Measurements from ENCODE around the gene C1QTNF6. TPM values are rescaled to one million over a fixed set of nuclear protein-coding genes. Genes with fewer than 3 reads are reported as not detected.

The C1QTNF6 gene
- polyA plus RNA-seq, 3 donors: 25.3 to 29.0 (median 26.2) TPM

DNA sequence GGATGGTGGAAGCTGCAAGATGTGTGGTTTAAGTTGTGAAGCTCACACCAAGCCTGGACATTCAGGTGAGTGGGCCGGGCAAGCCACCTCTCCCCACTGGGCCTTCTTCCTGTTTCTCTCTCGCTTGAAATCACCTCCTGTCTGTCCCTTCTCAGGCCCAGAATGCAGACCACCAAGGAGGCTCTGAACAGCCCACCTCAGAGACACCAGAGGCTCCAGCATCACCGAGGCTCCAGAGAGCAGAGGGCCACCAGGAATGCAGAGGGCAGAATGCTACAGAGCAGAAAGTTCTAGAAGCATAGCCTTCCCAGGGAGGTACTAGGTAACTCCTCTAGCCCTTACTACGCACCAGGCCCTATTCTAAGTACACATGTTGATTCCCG is 23.6 kb downstream of the C1QTNF6 start:
- DNase-seq (ENCODE audit: low read depth in 3 of 3, low spot score in 2 of 3): no peak

DNA sequence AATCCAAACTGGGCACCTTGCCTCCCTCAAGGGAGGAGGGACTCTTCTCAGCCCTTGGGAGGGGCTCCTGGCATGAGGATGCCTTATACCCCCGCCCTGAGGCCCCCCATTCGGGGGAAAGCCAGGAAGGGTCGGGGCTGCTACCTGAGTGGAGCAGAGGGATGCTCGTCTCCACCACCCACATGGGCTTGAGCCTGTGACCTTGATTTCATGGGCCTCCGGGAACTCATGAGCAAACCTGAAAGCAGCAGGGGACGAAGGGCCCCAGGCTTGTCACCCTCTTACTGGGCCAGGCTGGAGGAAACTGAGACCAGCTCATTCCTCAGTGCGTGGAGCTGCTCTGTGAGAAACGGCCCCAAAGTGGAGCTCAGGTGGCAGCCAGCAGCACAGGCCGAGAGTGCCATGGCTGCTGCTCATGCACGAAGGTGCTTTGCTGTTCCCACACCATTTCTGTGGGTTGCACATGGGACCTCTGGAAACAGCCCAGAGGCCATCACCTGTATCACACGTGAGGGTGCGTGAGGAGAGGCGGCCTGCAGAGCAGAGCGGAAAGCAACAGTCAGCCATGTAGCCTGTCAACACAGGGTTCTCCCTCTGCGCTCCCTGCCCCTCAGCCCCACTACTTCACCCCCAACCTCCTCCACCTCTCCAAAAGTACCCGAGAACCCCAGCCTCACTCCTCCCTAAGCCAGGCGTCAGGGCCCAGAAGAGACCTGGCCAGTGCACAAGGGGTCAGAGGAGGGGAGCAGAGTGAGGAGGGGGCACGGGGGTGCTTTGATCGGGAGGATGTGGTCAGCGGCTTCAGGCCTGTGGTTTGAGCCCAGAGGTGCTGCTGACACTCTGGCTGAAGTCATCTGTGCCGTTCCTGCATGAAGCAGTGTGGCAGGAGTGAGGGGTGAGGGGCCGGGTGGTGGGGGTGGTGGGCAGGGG is 24.2 kb downstream of the C1QTNF6 start:
- DNase-seq (ENCODE audit: low read depth in 3 of 3, low spot score in 2 of 3): no peak

DNA sequence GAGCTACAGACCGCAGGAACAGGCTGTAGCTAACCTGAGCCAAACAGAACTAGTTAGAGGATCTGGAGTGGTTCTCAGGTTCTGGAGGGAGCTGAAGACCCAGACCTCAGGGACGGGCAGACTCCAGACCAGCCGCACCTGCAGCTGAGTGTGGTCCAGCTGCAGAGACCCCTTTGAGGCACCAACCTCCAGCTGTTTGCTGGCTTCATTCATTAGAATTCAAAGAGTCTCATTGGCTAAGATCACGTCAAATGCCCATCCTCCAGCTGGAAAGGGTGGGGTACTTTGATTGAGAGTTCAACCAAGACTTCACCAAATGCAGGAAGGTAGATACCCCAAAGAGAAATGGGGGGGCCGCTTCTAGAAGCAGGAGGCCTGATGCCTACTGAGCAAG is 25.0 kb downstream of the C1QTNF6 start:
- DNase-seq (ENCODE audit: low read depth in 3 of 3, low spot score in 2 of 3): no peak

DNA sequence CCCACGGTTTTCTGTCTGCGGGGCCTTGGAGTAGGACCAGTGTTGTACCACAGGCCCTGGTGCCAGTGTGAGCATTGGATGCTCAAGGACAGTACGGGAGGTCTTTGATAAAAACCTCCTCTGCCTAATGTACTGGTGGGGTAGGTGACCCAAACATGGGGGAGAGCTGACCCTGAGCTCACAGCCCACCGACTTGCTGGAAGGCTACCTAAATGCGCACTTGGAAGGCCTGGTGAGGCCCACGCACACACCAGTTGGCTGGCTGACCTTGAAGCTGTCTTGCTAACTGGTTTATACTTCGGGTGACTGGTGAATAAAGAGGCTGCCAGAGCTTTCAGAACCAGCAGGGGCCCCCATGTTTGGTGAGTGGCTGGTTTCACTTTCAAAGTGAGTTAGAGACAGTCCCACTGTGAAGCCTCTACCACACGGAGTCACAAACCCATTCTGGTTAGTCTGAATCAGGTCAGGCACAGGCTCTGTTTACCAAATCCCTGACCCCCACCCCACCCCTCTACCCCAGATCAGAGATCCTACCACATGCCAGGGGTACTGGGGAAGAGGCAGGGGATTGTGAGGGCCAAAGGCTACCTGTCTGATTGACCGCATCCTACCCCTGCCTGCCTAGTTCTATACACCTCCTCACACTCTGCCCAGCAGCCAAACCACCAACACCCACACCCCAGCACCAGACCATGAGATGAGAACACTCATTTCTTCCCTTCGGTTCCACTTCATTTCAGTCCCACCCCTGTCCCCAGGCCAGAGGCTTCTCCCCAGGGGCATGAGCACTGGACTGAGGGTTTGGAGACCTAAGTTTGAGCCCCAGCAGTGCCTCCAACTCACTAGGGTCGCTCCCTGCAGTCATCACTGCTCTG is 25.6 kb downstream of the C1QTNF6 start:
- DNase-seq (ENCODE audit: low read depth in 3 of 3, low spot score in 2 of 3): no peak

DNA sequence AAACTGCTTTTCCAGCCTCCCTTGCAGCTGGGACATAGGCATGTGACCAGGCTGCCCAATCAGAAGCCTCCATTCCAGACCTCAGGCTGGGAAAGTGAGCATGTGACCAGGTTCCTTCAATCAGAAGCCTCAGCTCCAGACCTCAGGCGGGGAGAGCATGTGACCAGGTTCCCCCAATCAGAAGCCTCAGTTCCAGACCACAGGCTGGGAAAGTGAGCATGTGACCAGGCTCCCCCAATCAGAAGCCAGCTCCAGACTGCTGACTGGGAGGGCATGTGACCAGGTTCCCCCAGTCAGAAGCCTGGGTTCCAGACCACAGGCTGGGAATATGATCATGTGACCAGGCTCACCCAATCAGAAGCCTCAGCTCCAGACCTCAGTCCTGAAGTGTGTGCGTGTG is 26.6 kb downstream of the C1QTNF6 start:
- no peak for DNase-seq (ENCODE audit: low read depth in 3 of 3, low spot score in 2 of 3)

DNA sequence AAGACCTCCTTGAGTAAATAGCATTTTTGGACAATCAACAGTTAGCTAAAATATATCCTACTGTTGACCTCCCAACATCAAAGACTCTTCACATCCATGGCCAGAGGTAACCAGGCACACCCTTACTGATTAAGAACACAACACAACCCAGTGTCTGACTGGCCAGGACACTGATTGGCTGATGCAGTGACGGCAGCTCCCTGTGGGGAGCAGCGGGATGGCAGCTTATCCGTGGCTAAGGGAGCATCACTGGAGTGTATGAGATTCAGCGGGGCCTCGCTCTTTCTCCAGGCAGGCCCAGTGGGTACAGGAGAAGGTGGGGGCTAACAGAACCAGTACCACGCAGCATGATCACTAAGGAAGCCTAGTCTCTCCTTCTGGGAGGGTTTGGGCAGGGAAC is 28.0 kb downstream of the C1QTNF6 start:
- DNase-seq (ENCODE audit: low read depth in 3 of 3, low spot score in 2 of 3): no peak

DNA sequence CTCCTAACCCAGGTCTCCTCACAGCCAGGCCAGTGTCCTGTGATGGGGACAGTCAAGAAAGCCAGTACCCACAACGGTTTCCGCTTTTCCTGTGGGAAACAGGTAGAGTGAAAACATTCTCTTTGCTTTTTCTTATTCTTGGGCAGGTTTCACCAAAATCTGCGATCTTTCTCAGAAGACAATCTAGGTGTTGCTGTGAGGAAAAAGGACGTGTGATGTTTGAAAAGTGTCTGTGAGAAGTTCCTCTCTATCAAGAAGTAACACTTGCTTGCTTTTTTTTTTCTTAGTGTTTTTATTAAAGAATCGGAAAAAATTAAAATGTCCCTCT is 29.1 kb downstream of the C1QTNF6 start:
- DNase-seq (ENCODE audit: low read depth in 3 of 3, low spot score in 2 of 3): no peak

DNA sequence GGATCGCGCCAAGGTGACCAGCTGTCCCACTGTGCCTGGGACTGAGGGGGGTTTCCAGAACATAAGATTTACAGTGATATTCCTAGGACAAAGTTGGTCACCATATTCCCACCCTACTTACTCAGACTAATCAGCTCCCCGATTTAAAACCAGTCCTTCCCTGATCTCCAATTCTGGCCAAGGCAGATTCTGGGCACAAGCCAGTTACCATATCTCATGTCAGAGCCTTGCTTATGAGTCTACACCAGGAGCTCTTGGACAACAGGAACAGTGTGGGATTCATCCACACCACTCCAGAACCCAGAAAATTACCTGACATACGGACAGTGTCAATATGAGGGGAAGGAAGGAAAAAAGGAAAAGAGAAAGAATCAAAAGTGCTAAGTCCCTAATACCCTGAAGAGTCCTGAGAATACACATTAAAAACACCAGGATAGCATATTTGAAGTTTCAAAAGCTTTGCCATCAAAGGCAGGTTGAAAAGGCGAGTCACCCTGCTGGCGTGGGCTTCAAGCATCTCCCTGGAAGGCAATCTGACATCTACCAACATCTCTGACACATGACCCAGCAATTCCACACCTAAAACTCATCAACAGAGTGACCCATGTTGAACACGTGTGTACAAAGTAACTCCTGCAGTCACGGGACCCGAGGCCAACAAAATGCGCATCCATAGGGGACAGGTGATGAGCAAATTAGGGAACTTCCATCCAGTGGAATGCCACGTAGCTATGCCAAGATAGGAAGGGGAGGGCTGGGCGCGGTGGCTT is 30.3 kb downstream of the C1QTNF6 start:
- no peak for DNase-seq (ENCODE audit: low read depth in 3 of 3, low spot score in 2 of 3)

DNA sequence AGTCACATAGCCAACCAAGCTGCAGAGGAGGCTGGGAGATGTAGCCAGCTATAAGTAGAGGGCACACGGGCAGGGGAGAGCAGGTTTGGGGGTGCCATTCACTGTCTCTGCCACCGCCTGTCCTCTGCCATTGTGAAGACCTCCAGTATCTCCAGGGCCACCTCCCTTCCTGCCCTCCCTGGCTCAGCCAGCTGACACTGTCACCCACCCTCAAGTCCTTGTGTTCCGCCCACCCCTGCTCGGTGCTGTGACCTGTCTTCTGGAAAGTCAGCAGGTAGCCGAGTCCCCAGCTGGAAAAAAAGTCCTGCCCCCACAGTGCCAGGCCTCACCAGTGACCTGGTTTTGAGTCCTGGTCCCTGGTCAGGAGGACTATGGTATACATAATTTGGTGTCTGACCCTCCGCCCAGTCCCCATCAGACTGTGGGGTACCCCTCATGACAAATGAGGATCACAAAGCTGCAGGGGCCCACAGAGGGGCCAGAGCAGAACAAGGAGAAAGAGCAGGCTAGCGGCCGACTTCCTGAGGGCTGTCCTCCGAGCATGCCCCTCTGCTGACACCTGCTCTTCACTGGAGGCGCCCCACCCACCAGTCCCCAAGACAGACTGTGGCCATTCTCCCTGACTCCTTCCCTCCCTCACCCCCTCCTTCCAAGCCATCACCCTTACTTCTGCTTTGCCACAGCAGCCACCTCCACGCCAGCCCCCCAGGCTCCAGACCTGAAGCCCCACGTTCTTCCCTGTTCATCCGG is 31.2 kb downstream of the C1QTNF6 start:
- DNase-seq (ENCODE audit: low read depth in 3 of 3, low spot score in 2 of 3): no peak

DNA sequence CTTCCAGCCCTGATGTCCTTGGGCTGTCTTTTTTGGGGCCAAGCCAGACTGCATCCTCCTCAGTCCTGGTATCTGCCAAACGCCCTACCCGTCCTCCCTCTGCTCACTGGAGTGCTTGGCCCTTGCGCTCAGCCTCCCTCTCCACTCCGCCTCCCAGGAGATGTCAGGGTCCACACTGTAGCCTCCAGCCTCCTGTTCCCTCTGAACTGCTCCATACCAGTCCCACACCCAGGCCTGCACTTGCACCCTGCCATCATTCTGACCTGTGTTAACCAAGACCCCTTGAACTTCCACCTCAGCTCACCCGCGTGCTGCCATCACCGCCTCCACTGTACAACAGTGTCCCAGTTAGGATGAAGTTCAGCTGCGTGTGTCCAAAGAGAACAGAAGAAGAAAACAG is 32.1 kb downstream of the C1QTNF6 start:
- DNase-seq (ENCODE audit: low read depth in 3 of 3, low spot score in 2 of 3): no peak

DNA sequence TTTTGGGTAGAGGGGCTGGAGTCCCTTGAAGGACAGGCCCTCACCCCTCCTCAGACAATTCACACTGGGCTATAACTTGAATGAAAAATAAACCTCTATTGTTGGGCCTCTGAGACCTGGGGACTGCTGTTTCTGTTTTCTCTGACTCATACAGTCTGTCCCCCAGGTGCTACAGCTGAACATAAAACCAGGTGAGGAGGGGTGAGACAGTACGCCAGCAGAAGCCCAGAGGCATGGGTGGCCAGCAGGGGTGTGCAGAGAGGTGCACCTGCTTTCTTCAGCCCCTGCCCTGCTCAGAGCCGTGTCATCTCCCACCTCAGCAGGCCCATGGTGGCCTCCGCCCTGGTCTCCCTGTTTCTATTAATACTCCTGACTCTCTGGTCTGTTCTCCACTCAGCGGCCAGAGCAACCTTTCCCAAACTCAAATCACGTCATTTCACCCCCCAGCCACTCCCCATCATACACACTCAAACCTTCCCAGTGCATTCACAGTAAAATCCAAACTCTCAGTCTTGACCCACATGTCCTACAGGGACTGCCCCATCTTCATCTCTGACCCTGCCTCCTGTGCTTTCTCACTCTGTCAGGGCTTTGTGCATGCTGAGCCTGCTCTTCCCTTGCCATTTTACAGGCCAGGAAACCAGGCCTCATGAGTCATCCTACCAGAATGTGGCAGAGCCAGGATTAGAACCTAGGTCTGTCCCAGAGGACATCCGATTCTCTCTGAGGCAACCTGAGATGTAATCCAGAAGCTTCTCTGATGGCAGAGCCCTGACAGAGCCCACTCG is 32.9 kb downstream of the C1QTNF6 start:
- DNase-seq (ENCODE audit: low read depth in 3 of 3, low spot score in 2 of 3): no peak

DNA sequence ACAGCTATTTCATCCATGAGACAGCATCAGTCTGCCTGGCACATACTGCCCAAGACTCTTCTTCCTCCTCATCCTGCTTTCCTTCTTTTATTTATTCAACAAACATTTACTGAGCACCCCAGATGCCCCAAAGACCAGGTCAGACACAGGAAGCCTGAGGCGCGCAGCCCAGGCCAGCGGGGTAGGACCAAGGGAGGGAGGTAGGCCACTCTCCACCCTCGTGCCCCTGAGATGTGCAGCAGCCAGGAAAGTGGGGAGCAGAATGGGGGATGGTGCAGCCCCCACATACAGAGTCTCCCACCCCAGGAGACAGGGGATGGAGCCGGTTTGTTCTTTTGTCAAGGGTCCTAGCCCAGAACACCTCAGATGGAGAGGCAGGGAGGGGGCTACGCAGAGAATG is 34.1 kb downstream of the C1QTNF6 start:
- no peak for DNase-seq (ENCODE audit: low read depth in 3 of 3, low spot score in 2 of 3)

DNA sequence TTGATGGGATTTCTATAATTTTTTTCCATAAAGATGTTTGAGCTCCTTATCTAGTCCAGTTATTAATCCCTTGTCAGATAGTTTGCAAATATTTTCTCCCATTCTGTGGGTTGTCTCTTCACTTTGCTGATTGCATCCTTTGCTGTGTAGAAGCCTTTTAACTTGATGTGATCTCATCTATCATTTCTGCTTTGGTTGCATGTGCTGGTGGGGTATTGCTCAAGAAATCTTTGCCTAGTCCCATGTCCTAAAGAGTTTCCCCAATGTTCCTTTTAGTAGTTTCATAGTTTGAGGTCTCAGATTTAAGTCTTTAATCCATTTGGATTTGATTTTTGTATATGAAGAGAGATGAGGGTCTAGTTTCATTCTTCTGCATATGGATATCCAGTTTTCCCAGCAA is 36.6 kb downstream of the C1QTNF6 start:
- DNase-seq (ENCODE audit: low read depth in 3 of 3, low spot score in 2 of 3): no peak

DNA sequence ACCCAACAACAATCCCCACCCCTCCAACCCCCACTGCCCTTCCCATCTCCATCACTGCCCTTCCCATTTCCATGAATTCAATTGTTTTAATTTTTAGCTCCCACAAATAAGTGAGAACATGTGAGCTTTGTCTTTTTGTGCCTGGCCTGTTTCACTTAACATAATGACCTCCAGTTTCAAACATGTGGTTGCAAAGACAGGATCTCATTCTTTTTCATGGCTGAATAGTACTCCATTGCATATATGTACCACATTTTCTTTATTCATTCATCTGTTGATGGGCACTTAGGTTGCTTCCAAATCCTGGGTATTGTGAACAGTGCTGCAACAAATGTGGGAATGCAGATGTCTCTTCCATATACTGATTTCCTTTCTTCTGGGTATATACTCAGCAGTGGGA is 37.3 kb downstream of the C1QTNF6 start:
- DNase-seq (ENCODE audit: low read depth in 3 of 3, low spot score in 2 of 3): no peak

DNA sequence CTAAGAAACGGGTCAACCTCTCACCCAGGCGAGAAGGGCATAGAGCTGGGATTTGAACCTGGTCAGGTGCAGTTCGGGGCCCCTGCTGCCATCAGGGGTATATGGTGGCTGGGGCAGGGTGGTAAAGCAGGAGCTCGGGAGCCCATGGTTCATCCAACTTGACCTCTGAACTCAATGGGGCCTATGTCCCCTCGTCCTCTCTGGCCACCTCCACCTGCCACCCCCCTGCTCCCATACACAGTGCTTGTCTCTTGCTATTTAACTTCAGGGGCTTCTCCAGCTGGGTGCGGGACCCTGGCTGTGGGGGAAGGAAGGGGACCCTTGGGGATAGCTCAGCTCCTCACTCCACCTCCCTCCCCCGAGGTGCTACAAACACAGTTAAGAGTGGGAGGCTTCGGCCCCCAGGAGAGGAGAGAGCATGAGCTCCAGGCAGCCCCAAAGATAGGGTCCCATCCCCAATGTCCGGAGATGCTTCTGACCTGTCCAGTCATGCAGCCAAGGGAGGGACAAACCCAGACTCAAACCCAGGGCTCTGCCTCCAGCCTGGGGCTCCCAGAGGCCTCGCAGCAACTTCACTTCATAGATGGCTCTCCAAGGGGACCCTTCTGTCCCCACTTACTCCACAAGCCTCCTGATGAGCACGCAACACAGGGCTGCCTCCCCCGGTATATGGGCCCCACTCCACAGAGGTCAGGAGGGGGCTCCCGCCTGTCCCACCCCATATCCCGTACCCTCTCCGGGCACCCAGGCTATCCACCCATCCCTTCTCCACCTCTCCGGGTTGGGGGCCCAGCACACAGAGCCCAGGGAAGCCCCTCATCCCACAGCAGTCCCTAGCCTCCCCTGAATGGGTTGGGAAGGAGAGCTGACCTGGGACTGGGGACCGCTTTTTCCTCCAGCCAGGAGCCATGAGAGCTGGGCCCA is 39.0 kb downstream of the C1QTNF6 start:
- DNase-seq (ENCODE audit: low read depth in 3 of 3, low spot score in 2 of 3): no peak

DNA sequence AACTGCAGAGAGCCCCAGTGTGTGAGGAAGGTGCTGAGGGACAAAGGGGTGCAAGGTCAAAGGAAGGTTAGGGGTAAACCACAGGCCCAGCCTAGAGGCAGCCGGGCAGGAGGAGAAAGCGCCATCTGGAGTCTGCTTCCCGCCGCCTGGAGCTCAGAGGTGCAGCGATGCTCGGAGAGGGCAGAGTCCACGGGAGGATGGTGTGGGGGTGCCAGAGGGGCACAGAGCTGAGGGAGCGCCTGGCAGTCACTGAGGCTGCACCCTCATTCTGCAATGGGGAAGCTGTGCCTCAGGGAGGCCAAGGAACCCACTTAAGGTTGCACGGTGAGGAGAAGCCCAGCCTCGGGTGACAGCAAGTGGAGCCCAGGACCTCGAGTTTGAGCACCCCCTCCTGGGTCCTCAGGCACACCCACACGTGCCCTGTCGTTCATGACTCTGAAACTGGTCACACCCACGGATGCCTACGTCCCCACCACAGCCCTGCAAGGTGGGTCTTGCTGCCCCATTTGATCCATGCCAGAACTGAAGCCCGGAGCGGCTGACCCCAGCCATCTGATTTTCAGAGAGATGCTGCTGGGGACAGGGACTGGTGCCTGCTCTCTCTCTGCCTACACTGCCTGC is 39.9 kb downstream of the C1QTNF6 start:
- DNase-seq (ENCODE audit: low read depth in 3 of 3, low spot score in 2 of 3): no peak

DNA sequence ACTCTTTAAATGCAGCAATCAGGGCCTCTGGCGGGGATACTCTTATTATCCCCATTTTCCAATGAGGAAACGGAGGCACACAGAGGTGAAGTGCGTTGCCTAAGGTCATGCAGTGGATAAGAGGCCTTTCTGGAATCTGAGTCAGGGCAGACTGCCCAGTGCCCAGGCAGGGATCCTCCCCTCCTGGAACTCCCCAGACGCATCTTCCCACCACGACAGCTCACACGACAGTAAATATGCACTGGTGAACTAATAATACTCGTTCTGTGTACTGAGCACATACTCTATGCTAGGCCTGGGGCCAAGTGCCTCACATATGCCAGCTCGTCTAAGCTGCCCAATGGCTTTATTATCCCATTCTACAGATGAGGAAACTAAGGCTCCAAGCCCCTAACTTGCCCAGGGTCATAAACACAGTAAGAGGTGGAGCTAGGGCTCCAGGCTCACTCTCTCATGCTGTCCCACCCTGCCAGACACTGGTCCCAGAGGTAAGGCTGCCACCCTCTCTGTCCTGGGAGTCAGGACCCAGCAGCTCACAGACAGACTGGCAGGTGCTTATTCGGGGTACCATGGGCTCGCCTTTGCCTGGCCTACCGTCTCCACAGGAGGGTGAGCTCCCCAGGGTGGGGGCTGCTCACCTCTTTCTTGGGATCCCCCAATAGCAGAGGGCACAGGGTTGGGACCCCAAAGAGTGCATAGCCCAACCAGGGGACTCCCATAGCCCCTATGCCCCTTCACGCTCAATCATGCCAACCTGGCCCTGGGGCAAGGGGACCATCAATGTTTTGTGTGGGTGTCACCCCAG is 40.7 kb downstream of the C1QTNF6 start:
- no peak for DNase-seq (ENCODE audit: low read depth in 3 of 3, low spot score in 2 of 3)
